Measurements from ENCODE around the gene PCED1A. TPM values are rescaled to one million over a fixed set of nuclear protein-coding genes. Genes with fewer than 3 reads are reported as not detected.

PCED1A gene
- total RNA-seq, 1 donor, result 64.9 TPM

Other genes with a start within 250 kb of the PCED1A start
- 183 TPM for gene NOP56, start 188.0 kb downstream of the PCED1A start, total RNA-seq
- gene IDH3B, start 176.4 kb downstream of the PCED1A start, total RNA-seq, result 130 TPM
- gene EBF4, start 147.9 kb downstream of the PCED1A start, total RNA-seq, result 6.2 TPM
- gene CPXM1, start 40.0 kb downstream of the PCED1A start, total RNA-seq, result 150 TPM
- not detected for gene C20orf141, start 25.7 kb downstream of the PCED1A start, total RNA-seq
- not detected for gene TMEM239, start 24.3 kb downstream of the PCED1A start, total RNA-seq
- gene VPS16, start 90 bp upstream of the PCED1A start, total RNA-seq, result 58.2 TPM
- gene PTPRA, start 32.8 kb upstream of the PCED1A start, total RNA-seq, result 45.0 TPM
- gene GNRH2, start 203.0 kb upstream of the PCED1A start, total RNA-seq, result 0.54 TPM
- gene MRPS26, start 205.4 kb upstream of the PCED1A start, total RNA-seq, result 43.6 TPM
- 1.6 TPM for gene OXT, start 231.0 kb upstream of the PCED1A start, total RNA-seq
- gene AVP, start 244.1 kb upstream of the PCED1A start, total RNA-seq, result 81.3 TPM

Data from hematopoietic multipotent progenitor cell (in vitro differentiated cells).